HK-2 (cell line): Measurements from ENCODE around the gene FBXL19.

Experiments
- DNase-seq: peaks from one replicate; pipeline ENCODE4 v3.0.0-alpha.2; 2018; ENCODE audit not compliant: unreplicated experiment

Gene FBXL19

DNA sequence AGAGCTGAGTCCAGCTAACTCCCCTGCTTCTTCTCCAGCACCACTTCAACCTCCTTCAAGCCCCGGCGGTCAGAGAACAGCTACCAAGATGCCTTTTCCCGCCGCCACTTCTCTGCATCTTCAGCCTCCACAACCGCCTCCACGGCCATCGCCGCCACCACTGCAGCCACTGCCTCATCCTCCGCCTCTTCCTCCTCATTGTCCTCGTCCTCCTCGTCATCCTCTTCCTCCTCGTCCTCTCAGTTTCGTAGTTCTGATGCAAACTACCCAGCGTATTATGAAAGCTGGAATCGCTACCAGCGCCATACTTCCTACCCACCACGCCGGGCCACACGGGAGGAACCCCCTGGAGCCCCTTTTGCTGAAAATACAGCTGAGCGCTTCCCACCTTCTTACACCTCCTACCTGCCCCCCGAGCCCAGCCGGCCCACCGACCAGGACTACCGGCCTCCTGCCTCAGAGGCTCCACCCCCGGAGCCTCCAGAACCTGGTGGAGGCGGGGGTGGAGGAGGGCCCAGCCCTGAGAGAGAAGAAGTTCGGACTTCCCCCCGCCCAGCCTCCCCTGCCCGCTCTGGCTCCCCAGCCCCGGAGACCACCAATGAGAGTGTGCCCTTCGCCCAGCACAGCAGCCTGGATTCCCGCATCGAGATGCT lies 41.3 kb downstream of the FBXL19 start:
- no peak for DNase-seq

DNA sequence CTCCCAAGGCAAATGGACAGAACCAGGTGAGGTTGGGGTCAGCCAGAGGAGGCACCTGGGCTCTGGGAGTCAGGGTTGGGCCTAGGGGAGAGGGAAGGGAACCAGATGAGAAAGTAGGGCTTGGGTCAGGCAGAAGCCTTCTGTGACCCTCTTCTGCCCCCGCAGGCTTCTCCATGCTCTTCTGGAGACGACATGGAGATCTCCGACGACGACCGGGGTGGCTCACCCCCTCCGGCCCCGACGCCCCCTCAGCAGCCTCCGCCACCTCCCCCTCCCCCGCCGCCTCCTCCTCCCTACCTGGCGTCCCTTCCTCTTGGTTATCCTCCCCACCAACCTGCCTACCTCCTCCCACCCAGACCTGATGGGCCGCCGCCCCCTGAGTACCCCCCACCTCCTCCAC lies 42.1 kb downstream of the FBXL19 start:
- DNase-seq: no peak

- no peak for DNase-seq
These were observed 42.8 kb downstream of the FBXL19 start for GRCh38 chr16:30966033-30966619.

DNA sequence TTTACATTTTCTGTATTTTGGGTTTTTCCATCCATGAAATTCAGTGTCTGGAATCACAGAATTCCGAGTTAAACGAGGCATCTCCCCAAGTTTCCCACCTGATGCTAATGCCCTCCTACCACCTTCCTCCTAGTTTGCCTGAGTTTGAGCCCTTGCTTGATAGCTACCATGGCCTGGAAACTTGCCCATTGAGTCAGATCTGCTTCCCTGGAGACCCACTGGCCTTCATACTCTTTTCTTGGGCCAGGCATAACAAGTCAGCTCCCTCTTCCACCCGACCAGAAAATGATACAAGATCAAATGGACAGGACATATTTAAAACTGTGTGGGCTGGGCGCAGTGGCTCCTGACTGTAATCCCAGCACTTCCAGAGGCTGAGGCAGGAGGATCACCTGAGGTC lies 44.4 kb downstream of the FBXL19 start:
- no peak for DNase-seq

DNA sequence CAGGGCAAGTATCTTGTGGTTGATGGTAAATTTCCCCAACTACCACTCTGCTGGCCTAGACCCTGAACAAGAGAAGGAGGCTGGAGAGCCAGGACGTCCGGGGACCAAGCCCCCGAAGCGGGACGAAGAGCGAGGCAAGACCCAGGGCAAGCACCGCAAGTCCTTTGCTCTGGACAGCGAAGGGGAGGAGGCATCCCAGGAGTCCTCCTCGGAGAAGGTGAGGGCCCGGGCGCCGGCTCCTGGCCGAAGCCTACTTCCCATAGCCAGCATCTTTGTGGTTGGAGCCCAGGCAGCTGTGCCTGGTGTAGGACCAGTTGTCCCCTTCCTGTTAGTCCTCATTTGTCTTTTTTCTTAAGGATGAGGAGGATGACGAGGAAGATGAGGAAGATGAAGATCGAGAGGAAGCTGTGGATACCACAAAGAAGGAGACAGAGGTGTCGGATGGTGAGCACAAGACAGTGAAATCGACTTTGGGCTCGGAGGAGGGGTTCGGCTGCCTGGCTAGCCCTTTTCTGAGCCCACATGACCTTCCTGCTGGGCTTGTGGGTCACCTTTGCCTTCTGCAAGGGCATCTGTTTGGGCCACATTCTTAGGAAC lies 46.0 kb downstream of the FBXL19 start:
- no peak for DNase-seq

DNA sequence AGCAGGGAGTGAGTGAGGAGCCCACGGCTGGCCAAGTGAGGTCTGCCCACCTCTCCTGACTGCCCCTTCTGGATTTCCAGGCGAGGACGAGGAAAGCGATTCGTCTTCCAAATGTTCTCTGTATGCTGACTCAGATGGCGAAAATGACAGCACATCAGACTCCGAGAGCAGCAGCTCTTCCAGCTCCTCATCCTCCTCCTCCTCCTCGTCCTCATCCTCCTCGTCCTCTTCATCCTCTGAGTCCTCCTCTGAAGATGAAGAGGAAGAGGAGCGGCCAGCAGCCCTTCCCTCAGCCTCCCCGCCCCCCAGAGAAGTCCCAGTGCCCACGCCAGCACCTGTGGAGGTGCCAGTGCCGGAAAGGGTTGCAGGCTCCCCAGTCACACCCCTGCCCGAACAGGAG lies 47.9 kb downstream of the FBXL19 start:
- DNase-seq: no peak

- no peak for DNase-seq
These were observed 49.5 kb downstream of the FBXL19 start for GRCh38 chr16:30972872-30973271.

- DNase-seq: no peak
These were observed 51.0 kb downstream of the FBXL19 start for GRCh38 chr16:30974348-30974747.

DNA sequence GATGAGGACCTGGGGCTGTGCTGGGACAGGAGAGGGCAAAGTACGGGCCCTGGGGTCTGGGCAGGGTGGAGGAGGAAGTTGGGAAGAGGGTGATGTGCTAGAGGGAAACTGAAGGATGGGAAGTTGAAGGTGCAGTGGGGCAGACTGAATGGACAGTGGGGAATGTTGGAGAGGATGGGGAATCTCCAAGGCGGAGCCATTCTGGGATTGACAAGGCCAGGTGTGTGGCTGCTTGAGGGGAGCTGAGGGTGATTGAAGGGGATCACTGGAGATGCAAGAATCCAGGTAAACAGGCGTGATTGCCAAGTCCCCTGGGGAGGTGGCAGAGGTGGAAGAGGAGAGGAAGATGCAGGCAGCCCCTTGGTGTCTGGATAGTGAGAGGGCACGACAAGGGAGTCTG lies 53.1 kb downstream of the FBXL19 start:
- DNase-seq: no peak

GRCh38 chr16:30977502-30977901 lies 54.1 kb downstream of the FBXL19 start:
- no peak for DNase-seq

- no peak for DNase-seq
These were observed 56.0 kb downstream of the FBXL19 start for GRCh38 chr16:30979170-30980022.

GRCh38 chr16:30980023-30980371 lies 56.6 kb downstream of the FBXL19 start:
- no peak for DNase-seq

- no peak for DNase-seq
These were observed 57.1 kb downstream of the FBXL19 start for GRCh38 chr16:30980434-30980833.

- no peak for DNase-seq
These were observed 57.6 kb downstream of the FBXL19 start for GRCh38 chr16:30980959-30981358.

DNA sequence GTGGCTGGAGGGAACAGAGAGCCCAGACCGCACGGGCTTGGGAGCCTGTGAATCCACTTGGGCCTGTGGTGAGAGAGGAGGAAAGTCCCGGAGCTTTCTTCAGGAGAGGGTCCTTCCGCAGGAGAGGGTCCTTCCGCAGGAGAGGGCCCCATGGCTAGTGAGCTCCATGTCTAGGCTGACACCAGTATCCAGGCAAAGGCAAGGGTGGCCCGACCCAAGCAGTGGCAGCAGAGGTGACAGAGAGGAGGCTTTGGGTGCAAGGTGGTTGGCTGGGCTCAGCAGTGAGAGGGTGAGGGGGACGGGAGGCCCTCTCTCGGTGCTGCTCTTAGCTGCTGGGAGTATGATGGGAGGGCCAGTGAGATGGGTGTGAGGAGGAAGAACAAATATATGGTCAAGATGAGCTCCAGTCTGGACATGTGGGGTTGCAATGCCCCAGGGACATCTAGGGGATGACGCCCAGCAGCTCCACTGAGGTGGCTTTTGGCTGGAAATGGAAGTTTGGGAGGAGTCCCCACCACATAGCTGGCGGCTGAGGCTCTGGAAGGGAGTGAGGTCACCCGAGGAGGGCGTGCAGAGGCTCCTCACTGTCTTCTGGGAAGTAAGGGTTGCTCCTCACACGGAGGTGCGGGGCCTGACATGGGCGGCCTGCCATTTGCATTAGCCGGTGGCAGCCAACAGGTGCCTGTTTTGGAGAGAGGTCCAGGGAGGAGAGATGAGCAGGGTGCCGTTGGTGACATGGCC lies 59.3 kb downstream of the FBXL19 start:
- no peak for DNase-seq

- DNase-seq: no peak
These were observed 60.0 kb downstream of the FBXL19 start for GRCh38 chr16:30983289-30983889.

- DNase-seq: no peak
These were observed 60.7 kb downstream of the FBXL19 start for GRCh38 chr16:30983898-30984610.

DNA sequence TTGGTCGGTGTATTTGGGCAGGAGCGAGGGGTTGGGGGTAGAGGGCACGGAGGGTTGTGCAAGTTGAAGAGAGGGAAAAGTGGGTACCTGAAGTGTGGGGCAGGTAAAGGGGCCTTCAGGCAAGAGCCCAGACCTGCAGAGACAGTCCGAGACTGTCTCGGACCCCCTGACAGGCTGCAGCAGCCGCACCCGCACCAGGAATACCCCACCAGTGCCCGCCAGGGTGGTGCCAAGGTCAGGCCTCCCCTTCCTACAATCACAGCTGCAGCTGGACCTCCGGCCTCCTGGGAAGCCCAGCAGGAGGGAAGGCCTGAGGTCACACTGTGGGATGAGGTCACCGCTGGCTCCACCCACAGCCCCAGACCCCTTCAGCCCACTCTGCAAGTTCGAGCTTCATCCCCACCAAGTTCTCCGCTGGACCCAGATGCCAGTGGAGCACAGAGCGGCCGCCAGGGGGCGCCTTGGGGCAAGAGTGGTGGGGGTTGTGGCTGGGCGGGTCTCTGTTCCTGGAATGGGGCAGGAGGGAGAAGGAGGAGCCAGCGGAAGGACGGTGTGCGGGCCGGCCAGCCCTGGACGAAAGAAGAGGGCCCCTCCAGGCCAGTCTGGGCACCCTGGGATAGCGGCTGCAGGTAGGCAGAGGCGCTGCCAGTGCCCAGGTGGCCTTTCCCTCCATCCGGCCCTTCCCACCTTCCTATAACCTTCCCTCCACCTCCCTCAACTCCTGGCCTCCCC lies 61.5 kb downstream of the FBXL19 start, which contains the start of gene HSD3B7:
Gene HSD3B7, plus strand, starts transcription at position 539 of the 732 bp plus-strand sequence. CDS start 452 bp downstream, outside the sequence.
- peak; percentile 98 for DNase-seq

DNA sequence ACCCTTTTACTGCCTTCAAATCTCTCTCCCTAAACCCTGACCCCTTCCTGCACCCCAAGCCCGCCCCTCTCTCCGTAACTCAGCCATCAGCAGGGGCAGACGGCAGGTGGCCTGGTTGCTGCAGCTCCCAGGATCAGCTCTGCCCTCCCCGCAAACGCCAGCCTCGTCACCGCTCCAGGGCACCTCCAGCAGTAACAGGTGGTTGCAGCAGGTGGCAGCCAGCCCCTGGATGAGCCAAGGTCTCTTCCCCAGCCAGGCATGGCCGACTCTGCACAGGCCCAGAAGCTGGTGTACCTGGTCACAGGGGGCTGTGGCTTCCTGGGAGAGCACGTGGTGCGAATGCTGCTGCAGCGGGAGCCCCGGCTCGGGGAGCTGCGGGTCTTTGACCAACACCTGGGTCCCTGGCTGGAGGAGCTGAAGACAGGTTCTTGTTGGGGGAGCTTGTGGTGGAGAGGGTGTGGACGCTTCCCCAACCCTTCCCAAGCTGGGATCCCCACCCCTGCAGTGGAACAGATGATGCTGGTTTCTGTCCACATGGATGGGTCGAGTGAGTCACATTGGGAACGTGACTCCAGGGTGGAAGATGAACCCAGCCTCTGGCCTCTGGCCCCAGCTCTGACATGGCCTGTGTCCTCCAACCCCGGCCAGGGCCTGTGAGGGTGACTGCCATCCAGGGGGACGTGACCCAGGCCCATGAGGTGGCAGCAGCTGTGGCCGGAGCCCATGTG lies 62.2 kb downstream of the FBXL19 start:
- peak; percentile 90 for DNase-seq
